HepG2 (cell line): Measurements from ENCODE around the gene LRP1B. TPM values are rescaled to one million over a fixed set of nuclear protein-coding genes. Genes with fewer than 3 reads are reported as not detected.

Experiments used
- ATAC-seq: fragments of 200-7000 bp; cut with Tn5 transposase; 3 replicates; pipeline ENCODE4 v1.9.1; 2020; ENCODE audit warnings: mild to moderate bottlenecking, moderate library complexity
- BruUV-seq: library from RNA; stranded (reverse); fragments of 400-500 nt; replicated peaks from 2 replicates; lab custom pipeline; 2021; lab: Mats Ljungman, UMichigan
- CTCF ChIA-PET: fragments of 300-600 bp; formaldehyde crosslinking; extraction: SDS; loops from one replicate; lab custom pipeline; 2021; ENCODE audit warnings: low total read pairs, inconsistent platforms, low intra/inter-chr PET ratio; lab: Yijun Ruan, JAX
- POLR2A ChIA-PET: fragments of 350-600 bp; sonication (Branson Sonifier 250); formaldehyde crosslinking; loops from one replicate; lab custom pipeline; 2020; ENCODE audit warnings: antibody characterized with exemption, inconsistent platforms; lab: Yijun Ruan, JAX
- DNase-seq: peaks from one replicate; pipeline ENCODE4 v3.0.0-alpha.2; 2015; ENCODE audit warnings: low spot score
- FAIRE-seq: peaks from 3 replicates; lab custom pipeline; 2011; peaks lifted over from hg19 to GRCh38; lab: Jason Lieb, UNC
- H2AFZ ChIP-seq: one replicate; pipeline ENCODE4 v1.6.1; 2011; ENCODE audit warnings: low read length, inconsistent platforms
- H3K27ac ChIP-seq: fragments of 300-600 bp; 3 replicates; pipeline ENCODE4 v1.8.0; 2011; ENCODE audit warnings: mixed run types, mild to moderate bottlenecking, mixed read lengths, low read length, inconsistent platforms; ENCODE audit not compliant: insufficient read depth; ENCODE audit errors: extremely low read length
- H3K27me3 ChIP-seq, 2 experiments: fragments of 200-600 bp in 1 of 2; 2 replicates in 1 of 2; 3 replicates in 1 of 2; pipeline versions ENCODE4 v1.6.0 to v1.8.0; 2011; ENCODE audit warnings: low read length in 2 of 2, mild to moderate bottlenecking in 2 of 2, moderate library complexity in 2 of 2, inconsistent platforms in 1 of 2; ENCODE audit not compliant: insufficient read depth in 2 of 2, control insufficient read depth in 1 of 2
- H3K36me3 ChIP-seq, 2 experiments: fragments of 200-600 bp in 1 of 2; replicated peaks in 1 of 2; 2 replicates in 1 of 2; 3 replicates in 1 of 2; pipeline versions ENCODE4 v1.5.1 to v1.8.0; 2011; ENCODE audit warnings: low read length in 2 of 2, inconsistent platforms in 1 of 2; ENCODE audit not compliant: insufficient read depth in 2 of 2, control insufficient read depth in 1 of 2
- H3K4me1 ChIP-seq: 2 replicates; pipeline ENCODE4 v1.5.1; 2012; ENCODE audit warnings: low read length, inconsistent platforms; ENCODE audit not compliant: insufficient read depth
- H3K4me2 ChIP-seq: 2 replicates; pipeline ENCODE4 v1.6.0; 2011; ENCODE audit warnings: low read depth, low read length, inconsistent platforms
- H3K4me3 ChIP-seq, 3 experiments: fragments of 200-600 bp in 1 of 3; sonication (generic), shearing (Covaris generic) in 1 of 3; replicated peaks in 1 of 3; 2 replicates each; pipeline ENCODE4 v1.5.1; 2011 to 2016; ENCODE audit warnings: low read length in 3 of 3, inconsistent platforms in 2 of 3, low read depth in 2 of 3, mild to moderate bottlenecking in 2 of 3, control low read depth in 1 of 3, mixed read lengths in 1 of 3; ENCODE audit not compliant: insufficient read depth in 1 of 3
- H3K79me2 ChIP-seq: one replicate; pipeline ENCODE4 v1.6.1; 2011; ENCODE audit warnings: low read length, inconsistent platforms; ENCODE audit not compliant: insufficient read depth
- H3K9ac ChIP-seq: 2 replicates; pipeline ENCODE4 v1.6.0; 2011; ENCODE audit warnings: mild to moderate bottlenecking, low read depth, low read length, inconsistent platforms; ENCODE audit not compliant: insufficient read depth
- H3K9me3 ChIP-seq: 2 replicates; pipeline ENCODE4 v1.5.1; 2012; ENCODE audit warnings: mild to moderate bottlenecking, low read length
- H4K20me1 ChIP-seq: 2 replicates; pipeline ENCODE4 v1.6.0; 2011; ENCODE audit warnings: inconsistent platforms, mild to moderate bottlenecking, low read length, moderate library complexity; ENCODE audit not compliant: insufficient read depth
- AKNA ChIP-seq: sonication (generic); formaldehyde crosslinking; IDR thresholded peaks from 2 replicates; pipeline ENCODE4 v1.4.0; 2020; ENCODE audit warnings: missing genetic modification reagents, borderline replicate concordance
- CCAR2 ChIP-seq: fragments of 200-400 bp; formaldehyde crosslinking; optimal IDR thresholded peaks from 2 replicates; pipeline ENCODE3; 2018; ENCODE audit warnings: low read depth, mild to moderate bottlenecking, low read length, moderate library complexity
- PAX8 ChIP-seq: sonication (generic); formaldehyde crosslinking; IDR thresholded peaks from 2 replicates; pipeline ENCODE4 v1.8.0; 2022; ENCODE audit warnings: mild to moderate bottlenecking, missing genetic modification reagents, borderline replicate concordance
- TFE3 ChIP-seq: IDR thresholded peaks from 2 replicates; pipeline ENCODE4 v1.6.1; 2016
- XRCC5 ChIP-seq: fragments of 200-400 bp; formaldehyde crosslinking; optimal IDR thresholded peaks from 2 replicates; pipeline ENCODE3; 2017; ENCODE audit warnings: mild to moderate bottlenecking, low read length
- ZBTB2 ChIP-seq: sonication (generic); formaldehyde crosslinking; IDR thresholded peaks from 2 replicates; pipeline ENCODE4 v1.8.0; 2022; ENCODE audit warnings: low read depth, missing genetic modification reagents
- ZMYM2 ChIP-seq: sonication (generic); formaldehyde crosslinking; IDR thresholded peaks from 2 replicates; pipeline ENCODE4 v1.8.0; 2022; ENCODE audit warnings: mild to moderate bottlenecking, missing genetic modification reagents
- ZNF782 ChIP-seq: sonication (generic); formaldehyde crosslinking; IDR thresholded peaks from 2 replicates; pipeline ENCODE4 v1.4.0; 2020; ENCODE audit warnings: missing genetic modification reagents, mild to moderate bottlenecking, borderline replicate concordance
- WGBS: methylation state at CpG from one replicate; pipeline ENCODE4 v1.1.6; 2017; ENCODE audit warnings: low lambda C conversion rate; 5-methylcytosine and 5-hydroxymethylcytosine counted together
- in situ Hi-C: cut with HindIII; loops from 2 replicates; pipeline ENCODE4 v1.10.0; 2017; ENCODE audit warnings: low pct_unique_long_range_greater_than_20kb; ENCODE audit not compliant: extremely low pct_ligation_motif_present
- intact Hi-C: fragments of 100-400 bp; cut with micrococcal nuclease; formaldehyde crosslinking; loops from one replicate; pipeline ENCODE4 v1.10.0; 2022; ENCODE audit not compliant: unreplicated experiment
- polyA plus RNA-seq, 8 experiments: library from polyadenylated mRNA; depleted of rRNA in 3 of 8; stranded (reverse) in 7 of 8; unstranded in 1 of 8; fragments of >200 nt; fragmentation: Illumina TruSeq in 4 of 8; extraction: Trizol in 4 of 8; gene quantifications; 2 replicates each; pipeline versions ENCODE4 v1.2.1 to v1.2.3, GENCODE V29; 2011 to 2016; ENCODE audit warnings: low read depth in 4 of 8, missing spikeins in 1 of 8, mixed read lengths in 1 of 8; ENCODE audit not compliant: insufficient read depth in 1 of 8
- total RNA-seq, 5 experiments: library from RNA; depleted of rRNA; stranded (reverse); fragments of >200 nt; fragmentation: Illumina TruSeq; extraction: Trizol; gene quantifications; 2 replicates each; pipeline ENCODE4 v1.2.3, GENCODE V29; 2016; ENCODE audit warnings: low read depth in 1 of 5

Gene LRP1B
- total and polyA plus RNA-seq, 2 of the 13 experiments (the other 11 are each of a cell fraction or from before 2014, with no cell fraction given): 0.04 TPM; not detected in 1

DNA sequence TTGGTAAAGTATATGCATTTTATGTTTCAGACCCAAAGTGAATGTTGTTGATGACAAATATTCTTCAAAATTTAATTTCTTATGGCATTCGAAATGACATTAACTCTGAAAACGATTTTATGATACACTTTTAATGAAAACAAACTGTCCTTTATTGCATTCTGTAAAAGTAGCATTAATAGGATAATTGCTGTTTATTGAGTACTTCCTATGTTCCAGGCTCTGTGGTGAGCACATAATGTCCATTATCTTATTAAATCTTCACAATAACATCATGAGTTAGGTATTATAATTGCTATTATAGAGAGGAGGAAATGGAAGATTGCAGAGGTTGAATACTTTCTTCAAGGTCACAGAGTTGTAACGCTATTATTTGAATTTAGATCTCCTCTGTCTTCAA lies 638.0 kb downstream of the LRP1B start:
- no peaks in the 10 kb centered on the region for H3K36me3 ChIP-seq
- no peaks in the 10 kb centered on the region for H4K20me1 ChIP-seq
- DNase-seq (no peak), FAIRE-seq (no peak), ATAC-seq (no peak)
- H3K4me3 ChIP-seq: no peak overlapping the region
- 3% methylated on average over 3 of the region's 3 CpGs for WGBS
- no peak overlapping the region for H2AFZ ChIP-seq
- intact Hi-C loops: no loop called here
- H3K27me3 ChIP-seq: no peaks in the 10 kb centered on the region
- in situ Hi-C loops: no loop called here
- no peaks in the 10 kb centered on the region for H3K9me3 ChIP-seq
- no peak overlapping the region for H3K9ac ChIP-seq
- no peak overlapping the region for H3K27ac ChIP-seq
- no peaks in the 10 kb centered on the region for H3K79me2 ChIP-seq
- BruUV-seq: no TSS peak
- TF ChIP-seq ZNF782 (CRISPR knock-in tag) (no peak), XRCC5 (no peak), PAX8 (CRISPR knock-in tag) (no peak), TFE3 (CRISPR knock-in tag) (no peak), ZMYM2 (CRISPR knock-in tag) (no peak), ZBTB2 (CRISPR knock-in tag) (no peak), CCAR2 (no peak), AKNA (CRISPR knock-in tag) (no peak)
- ChIA-PET CTCF (no interaction called here), POLR2A (no interaction called here)
- H3K4me1 ChIP-seq: no peaks in the 10 kb centered on the region
- H3K4me2 ChIP-seq: no peak overlapping the region
